AG09319 (cell line): ENCODE data around the gene YIF1A.

Experiments used
- DNase-seq: peaks from one replicate; pipeline ENCODE4 v3.0.0-alpha.2; 2010; ENCODE audit warnings: low read depth; ENCODE audit errors: extremely low read depth
- CTCF ChIP-seq: IDR thresholded peaks from 2 replicates; pipeline ENCODE4 v1.5.1; 2011; ENCODE audit warnings: low read depth, mild to moderate bottlenecking, inconsistent platforms, low read length, moderate library complexity

The YIF1A gene

GRCh38 chr11:66299186-66299585 lies 10.2 kb upstream of the YIF1A start:
- no peak for TF ChIP-seq CTCF
- DNase-seq = no peak

GRCh38 chr11:66297610-66298009 lies 8.7 kb upstream of the YIF1A start:
- TF ChIP-seq CTCF = no peak
- no peak for DNase-seq

GRCh38 chr11:66294626-66295620 lies 6.0 kb upstream of the YIF1A start:
- TF ChIP-seq CTCF = no peak
- no peak for DNase-seq

- TF ChIP-seq CTCF = no peak
- no peak for DNase-seq
These were observed 5.1 kb upstream of the YIF1A start for GRCh38 chr11:66293777-66294625.

GRCh38 chr11:66293352-66293751 lies 4.4 kb upstream of the YIF1A start:
- TF ChIP-seq CTCF = no peak
- DNase-seq = no peak

- no peak for TF ChIP-seq CTCF
- no peak for DNase-seq
These were observed 3.8 kb upstream of the YIF1A start for GRCh38 chr11:66292543-66293332.
